Adipose tissue (tissue), 3 donors: ENCODE measurements around the gene IMPG2. TPM values are rescaled to one million over a fixed set of nuclear protein-coding genes. Genes with fewer than 3 reads are reported as not detected.
"Not testable (repeated sequence)": the region's sequence is repeated elsewhere in the genome, so short reads cannot be mapped to it uniquely, and the experiment has no call there.

Experiments
- H3K27ac ChIP-seq: one replicate; pipeline ENCODE4 v1.5.1; 2013; ENCODE audit warnings: low read depth, low read length
- WGBS, 3 donors: extraction: QIAGEN DNeasy Blood & Tissue Kit; methylation state at CpG; one replicate each; pipeline ENCODE4 v1.1.7; 2013; 5-methylcytosine and 5-hydroxymethylcytosine counted together
- polyA plus RNA-seq, 3 donors: library from polyadenylated mRNA; stranded (reverse); fragments of 200-250 nt; gene quantifications; one replicate each; pipeline ENCODE4 v1.2.3, GENCODE V29; 2013
- donor health status: healthy with polysubstance abuse.
- donor health status: Bipolar disorder and iron deficiency.
- donor health status: healthy.

The IMPG2 gene
- under 1 TPM; under 0.01 to 0.03 (median 0.03) TPM for polyA plus RNA-seq

- no peak within 1 kb of the TSS for H3K27ac ChIP-seq
- 96 to 97% (median 97%) methylated on average over 2 of the region's 2 CpGs for WGBS, 3 donors
Observed at GRCh38 chr3:101320475-101320874, at the start of gene IMPG2. TSS of gene IMPG2 (minus strand) at chr3:101320575. CDS start at chr3:101320372, 203 bp downstream.

DNA sequence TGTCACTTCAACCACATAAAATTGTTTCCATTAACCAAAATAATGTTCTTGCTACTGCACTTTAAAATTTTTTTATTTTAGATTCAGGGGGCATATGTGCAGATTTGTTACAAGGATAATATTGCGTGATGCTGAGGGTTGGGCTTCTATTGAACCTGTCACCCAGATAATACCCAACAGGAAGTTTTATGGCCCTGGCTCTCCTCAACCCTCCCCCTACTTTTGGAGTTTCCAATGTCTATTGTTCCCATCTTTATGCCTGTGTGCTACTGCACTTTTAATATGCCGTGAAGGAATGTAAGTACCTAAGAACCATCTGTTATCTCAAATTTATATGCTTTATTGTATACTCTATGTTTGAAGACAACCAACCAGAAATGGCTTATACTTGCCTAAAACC is 42.0 kb upstream of the IMPG2 start:
- H3K27ac ChIP-seq = no peak overlapping the region
- WGBS, 3 donors = 90 to 95% (median 91%) methylated on average over 2 of the region's 2 CpGs

DNA sequence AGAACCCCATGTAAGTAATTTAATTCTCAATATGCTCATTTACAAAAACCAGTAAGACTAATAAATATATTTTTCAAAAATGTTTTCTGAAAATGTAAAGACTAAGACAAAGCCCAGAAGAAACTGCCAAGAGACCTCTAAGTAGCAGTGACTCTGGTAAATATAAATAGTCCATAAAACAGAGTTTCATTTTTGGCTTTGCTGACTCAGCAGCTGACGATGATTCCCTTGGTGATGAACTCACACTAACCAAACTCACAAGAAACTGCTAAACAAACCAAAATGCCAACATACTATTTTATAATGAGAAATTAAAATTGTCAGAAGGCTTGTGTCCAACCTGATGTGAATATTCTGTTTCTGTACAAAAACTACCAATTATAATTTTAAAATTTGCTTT is 31.5 kb upstream of the IMPG2 start:
- H3K27ac ChIP-seq = no peak overlapping the region
- WGBS, 3 donors = 62 to 97% (median 68%) methylated on average over 1 of the region's 1 CpG

- no peak overlapping the region for H3K27ac ChIP-seq
- WGBS, 3 donors = 47 to 76% (median 70%) methylated on average over 2 of the region's 2 CpGs
Observed at GRCh38 chr3:101340591-101340990, 20.2 kb upstream of the IMPG2 start.

DNA sequence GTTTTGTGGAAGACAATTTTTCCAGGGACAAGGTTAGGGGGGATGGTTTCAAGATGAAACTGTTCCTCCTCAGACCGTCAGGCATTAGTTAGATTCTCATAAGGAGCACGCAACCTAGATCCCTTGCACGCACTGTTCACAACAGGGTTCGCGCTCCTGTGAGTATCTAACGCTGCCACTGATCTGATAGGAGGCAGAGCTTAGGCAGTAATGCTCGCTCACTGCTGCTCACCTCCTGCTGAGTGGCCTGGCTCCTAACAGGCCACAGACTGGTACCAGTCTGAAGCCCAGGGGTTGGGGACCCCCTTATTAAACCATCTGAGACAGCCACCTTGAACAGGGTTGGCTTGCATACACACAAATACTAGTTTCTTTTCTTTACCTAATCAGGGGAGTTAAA is 13.5 kb upstream of the IMPG2 start:
- 81 to 87% (median 84%) methylated on average over 7 of the region's 7 CpGs for WGBS, 3 donors
- H3K27ac ChIP-seq = no peak overlapping the region

DNA sequence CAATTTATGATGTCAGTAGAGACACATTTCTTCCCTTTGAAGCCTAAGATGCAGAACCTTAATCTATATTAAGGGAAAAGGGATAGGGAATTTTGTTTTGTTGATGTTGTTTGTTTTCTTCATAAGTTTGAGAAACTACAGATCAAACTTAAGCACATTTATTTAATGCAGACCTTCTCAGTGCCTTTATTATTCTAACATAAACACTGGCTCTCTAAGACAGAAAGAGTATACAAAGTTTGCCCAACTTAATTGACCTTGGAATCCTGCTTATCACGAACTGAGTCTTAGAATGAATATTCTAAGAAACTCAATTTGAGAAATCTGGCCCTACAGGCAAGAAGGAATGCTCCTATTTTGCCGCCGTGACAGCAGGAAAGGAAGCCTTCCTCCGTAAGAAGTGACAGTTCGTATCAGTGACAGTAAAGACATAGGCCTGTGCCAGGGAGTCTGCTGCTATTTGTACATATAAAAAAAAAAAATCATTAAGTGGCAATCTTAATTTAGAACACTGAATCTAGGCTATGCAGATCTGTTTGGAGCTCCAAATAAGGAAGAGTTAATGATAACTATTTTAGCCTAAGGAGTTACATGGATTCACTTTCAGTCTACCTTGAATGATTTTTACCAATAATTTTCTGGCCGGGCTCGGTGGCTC is 8.8 kb upstream of the IMPG2 start:
- no peak overlapping the region for H3K27ac ChIP-seq
- 92 to 98% (median 96%) methylated on average over 7 of the region's 7 CpGs for WGBS, 3 donors

DNA sequence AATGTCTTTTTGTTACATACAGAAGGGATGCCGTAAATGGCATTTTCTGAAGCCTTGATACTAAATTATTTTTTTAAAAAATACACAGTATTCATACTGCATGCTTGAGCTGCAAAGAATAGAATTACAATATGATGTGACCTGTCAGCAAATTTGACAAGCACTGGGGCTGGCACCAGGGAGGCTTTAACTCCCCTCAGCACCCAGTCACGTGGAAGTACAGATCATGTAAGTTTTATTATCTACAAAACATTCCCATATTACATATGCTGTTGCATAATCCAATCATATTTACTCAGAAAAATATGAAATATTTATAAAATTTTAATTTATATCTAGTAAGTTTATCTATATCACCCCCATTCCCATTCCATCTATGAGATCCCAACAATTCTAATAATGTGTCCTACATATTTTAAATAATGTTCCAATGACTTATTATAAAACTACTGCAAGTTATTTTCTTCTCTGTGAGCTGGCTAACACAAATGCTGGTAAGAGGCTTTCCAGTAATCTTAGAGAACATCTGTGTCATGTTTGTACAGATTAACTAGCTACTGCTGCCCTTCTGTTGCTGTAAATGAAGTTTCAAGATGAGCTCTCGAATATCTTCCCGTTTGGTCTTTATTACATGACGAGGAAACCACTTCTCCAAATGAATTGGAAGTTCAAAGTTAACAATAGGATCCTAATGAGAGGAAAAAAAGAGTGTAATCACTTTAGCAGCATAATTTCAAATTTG is 5.2 kb upstream of the IMPG2 start:
- H3K27ac ChIP-seq = no peak overlapping the region
- WGBS, 3 donors = 91 to 93% (median 91%) methylated on average over 5 of the region's 5 CpGs

DNA sequence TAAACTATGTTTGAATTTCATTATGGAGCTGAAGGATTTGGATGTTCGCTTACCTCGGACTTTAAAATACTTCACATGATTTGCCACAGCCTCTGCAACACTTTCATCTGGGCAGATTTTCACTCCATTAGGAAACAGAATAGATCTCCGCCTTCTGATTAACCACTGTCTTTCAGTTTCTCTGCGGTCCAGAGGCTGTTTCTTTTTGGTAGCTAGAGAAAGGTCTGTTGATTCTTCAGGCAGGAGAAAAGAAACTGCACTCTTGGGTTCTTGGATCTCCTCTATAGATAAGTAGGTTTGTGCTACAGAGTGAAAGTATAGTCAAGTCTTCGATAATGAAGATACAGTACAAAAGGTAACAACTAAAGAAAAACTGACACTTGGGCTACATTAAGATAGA is 844 bp downstream of the IMPG2 start:
- 61 to 87% (median 72%) methylated on average over 5 of the region's 5 CpGs for WGBS, 3 donors
- no peak overlapping the region for H3K27ac ChIP-seq

GRCh38 chr3:101312545-101312944 is 7.8 kb downstream of the IMPG2 start:
- WGBS, 3 donors = 88 to 98% (median 95%) methylated on average over 2 of the region's 2 CpGs
- no peak overlapping the region for H3K27ac ChIP-seq

GRCh38 chr3:101311676-101312075 is 8.7 kb downstream of the IMPG2 start:
- 83 to 89% (median 83%) methylated on average over 2 of the region's 2 CpGs for WGBS, 3 donors
- H3K27ac ChIP-seq = no peak overlapping the region

- no peak overlapping the region for H3K27ac ChIP-seq
Observed at GRCh38 chr3:101310978-101311375, 9.4 kb downstream of the IMPG2 start.

DNA sequence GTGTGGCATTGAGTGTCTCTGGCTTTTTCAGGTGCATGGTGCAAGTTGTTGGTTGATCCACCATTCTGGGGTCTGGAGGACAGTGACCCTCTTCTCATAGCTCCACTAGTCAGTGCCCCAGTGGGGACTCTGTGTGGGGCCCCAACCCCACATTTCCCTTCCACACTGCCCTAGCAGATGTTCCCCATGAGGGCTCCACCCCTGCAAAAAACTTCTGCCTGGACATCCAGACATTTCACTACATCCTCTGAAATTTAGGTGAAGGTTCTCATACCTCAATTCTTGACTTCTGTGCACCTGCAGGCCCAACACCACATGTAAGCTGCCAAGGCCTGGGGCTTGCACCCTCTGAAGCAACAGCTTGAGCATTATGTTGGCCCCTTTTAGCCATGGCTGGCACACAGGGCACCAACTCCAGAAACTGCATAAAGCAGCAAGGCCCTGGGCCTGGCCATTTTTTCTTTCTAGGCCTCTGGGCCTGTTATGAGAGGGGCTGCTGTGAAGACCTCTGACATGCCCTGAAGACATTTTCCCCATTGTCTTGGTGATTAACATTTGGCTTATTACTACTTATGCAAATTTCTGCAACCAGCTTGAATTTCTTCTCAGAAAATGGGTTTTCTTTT is 12.1 kb downstream of the IMPG2 start:
- H3K27ac ChIP-seq = not testable (repeated sequence)

DNA sequence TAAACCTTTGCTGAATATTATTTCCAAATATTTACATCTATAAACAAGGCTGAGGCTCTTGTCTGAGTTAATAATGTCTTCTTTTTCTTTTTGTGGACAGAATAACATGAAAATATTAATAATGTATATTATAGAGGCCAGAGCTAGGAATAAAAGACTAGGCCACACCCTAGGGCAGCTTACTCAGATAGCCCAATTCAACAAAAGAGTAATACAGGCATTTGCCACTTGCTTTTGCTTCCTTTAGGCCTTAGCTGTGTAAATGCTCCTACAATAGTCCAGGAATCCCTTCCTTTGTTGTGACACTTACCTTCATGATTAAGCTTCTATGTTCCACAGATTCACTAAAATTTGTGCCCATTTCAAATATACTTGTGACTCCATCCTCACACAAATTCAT is 16.5 kb downstream of the IMPG2 start:
- H3K27ac ChIP-seq = no peak overlapping the region

DNA sequence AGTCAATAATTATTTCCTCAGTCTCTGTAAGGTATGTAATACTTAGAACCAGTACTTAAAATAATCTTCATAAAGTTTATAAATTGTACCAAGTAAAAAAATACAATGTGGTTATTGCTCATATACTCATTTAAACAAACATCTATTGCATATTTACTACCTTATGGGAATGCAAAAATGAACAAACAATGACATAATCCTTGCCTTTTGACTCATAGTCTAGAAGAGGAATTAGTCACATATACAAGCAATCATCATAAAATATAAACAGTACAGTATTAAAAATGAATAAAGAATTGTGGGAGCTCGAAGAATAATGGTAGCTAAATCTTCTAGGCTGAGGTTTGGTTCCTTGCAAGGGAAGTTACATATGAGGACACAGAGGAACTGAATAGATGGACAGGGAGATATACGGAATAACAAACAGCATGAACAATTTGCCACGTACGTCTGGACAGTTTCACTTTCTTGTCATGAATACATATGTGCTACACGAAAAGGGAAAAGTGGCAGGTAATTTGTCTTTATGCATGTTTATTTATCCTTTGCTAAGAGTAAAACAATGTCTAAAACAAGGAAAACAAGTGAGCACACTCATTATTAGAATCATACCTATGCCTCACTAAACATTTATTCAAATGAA is 17.2 kb downstream of the IMPG2 start:
- 51 to 65% (median 62%) methylated on average over 5 of the region's 5 CpGs for WGBS, 3 donors
- H3K27ac ChIP-seq = no peak overlapping the region

DNA sequence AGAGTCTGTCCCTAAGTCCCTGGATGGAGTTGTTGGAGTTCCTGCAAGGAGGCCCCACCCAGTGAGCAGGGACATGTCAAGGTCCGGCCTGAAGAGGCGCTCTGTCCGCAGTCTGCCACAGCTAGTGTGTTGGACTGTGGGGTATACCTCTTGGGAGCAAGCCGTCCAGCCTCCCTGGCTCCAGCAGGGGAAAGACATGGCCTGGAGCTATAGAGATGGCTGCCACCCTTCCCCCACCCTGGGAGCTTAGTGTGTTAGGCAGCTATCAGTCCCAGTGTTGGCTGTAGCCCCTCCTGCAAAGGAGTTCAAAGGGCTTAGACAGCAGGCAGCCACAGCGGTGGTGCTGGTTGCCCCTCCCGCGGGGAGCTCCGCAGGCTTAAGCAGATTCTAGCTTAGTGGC is 20.3 kb downstream of the IMPG2 start:
- no peak overlapping the region for H3K27ac ChIP-seq
- 75 to 95% (median 92%) methylated on average over 8 of the region's 8 CpGs for WGBS, 3 donors

- no peak overlapping the region for H3K27ac ChIP-seq
Observed at GRCh38 chr3:101292027-101292426, 28.3 kb downstream of the IMPG2 start.

DNA sequence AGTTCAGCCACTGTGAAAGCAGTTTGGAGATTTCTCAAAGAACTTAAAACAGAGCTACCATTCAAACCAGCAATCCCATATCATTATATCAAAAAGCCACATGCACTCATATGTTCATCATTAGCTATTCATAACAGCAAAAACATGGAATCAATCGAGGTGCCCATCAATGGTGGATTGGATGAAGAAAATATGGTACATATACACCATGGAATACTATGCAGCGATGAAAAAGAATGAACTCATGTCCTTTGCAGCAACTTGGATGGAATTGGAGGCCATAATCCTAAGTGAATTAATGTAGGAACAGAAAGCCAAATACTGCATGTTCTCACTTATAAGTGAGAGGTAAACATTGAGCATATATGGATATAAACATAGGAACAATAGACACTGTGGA is 32.1 kb downstream of the IMPG2 start:
- WGBS, 3 donors = 68 to 84% (median 81%) methylated on average over 2 of the region's 2 CpGs
- H3K27ac ChIP-seq = no peak overlapping the region

DNA sequence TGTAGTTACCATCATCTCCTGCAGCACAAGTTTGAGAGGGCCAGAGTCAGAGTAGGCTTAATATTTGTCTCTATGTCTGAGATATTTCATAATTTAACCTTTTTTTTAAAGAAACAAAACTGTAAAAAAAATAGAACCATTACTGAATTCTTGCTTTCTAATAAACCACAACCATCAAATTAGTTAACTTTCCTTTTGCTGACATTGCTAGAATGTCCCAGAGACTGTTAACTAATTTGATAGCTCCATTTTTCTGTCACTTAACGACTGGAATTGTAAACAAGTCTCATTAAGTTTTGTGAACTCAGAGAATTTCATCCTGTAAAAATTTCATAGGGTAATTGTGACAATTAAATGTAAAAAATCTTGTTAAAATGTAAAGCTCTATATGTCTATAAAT is 35.6 kb downstream of the IMPG2 start:
- H3K27ac ChIP-seq = no peak overlapping the region
- 67 to 75% (median 68%) methylated on average over 1 of the region's 1 CpG for WGBS, 3 donors

DNA sequence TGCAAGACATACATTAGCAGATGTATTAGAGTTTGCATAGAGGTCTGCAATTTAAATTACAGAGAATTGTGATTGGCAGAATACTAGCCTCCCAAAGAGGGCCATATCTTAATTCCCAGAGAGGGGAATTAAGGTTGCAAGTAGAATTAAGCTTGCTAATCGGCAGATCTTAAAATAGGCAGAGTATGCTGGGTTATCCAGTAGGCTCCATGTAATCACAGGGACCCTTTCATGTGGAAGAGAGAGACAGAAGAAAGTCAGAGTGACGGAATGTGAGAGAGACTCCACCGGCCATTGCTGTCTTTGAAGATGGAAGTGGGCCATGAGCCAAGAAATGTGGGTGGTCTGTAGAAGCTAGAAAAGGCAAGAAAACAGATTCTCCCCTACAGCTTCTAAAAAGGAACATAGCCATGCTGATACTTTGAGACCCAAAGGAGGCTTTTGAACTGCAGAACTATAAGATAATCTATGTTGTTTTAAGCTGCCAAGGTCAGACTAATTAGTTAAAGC is 38.8 kb downstream of the IMPG2 start:
- 71 to 80% (median 72%) methylated on average over 3 of the region's 3 CpGs for WGBS, 3 donors

More for the DNA sequence above, 38.8 kb downstream of the IMPG2 start:
- H3K27ac ChIP-seq = no peak overlapping the region
